ENCODE results near the gene RBM19. TPM values are rescaled to one million over a fixed set of nuclear protein-coding genes. Genes with fewer than 3 reads are reported as not detected.

Gene RBM19
- total RNA-seq, 2 donors from 2014 or later: 39.9 to 54.3 TPM

GRCh38 chr12:113960030-113960429, 6.1 kb downstream of the RBM19 start:
- no peak overlapping the region for H3K27ac ChIP-seq
- peaks cover 67% of the 10 kb centered on the region for H3K36me3 ChIP-seq
- ATAC-seq (ENCODE audit: insufficient number of reproducible peaks, low FRiP score, low read depth): no peak
- no peaks in the 10 kb centered on the region for H3K9me3 ChIP-seq
- peaks cover 2 to 3% of the 10 kb centered on the region in 2 donors for H3K4me1 ChIP-seq (ENCODE audit: control insufficient read depth in 1 of 2, low read depth in 2 of 2)
- no peak for DNase-seq (ENCODE audit: low spot score)
- no peak overlapping the region for H3K4me3 ChIP-seq
- no peak for TF ChIP-seq CTCF (IDR thresholded peaks at IDR 0.05)
- H3K27me3 ChIP-seq (replicated peaks; ENCODE audit: insufficient read depth): no peaks in the 10 kb centered on the region

- peaks cover 76% of the 10 kb centered on the region for H3K36me3 ChIP-seq
- no peaks in the 10 kb centered on the region for H3K27me3 ChIP-seq (replicated peaks; ENCODE audit: insufficient read depth)
- TF ChIP-seq CTCF (IDR thresholded peaks at IDR 0.05): no peak
- no peak overlapping the region for H3K27ac ChIP-seq
- ATAC-seq (ENCODE audit: insufficient number of reproducible peaks, low FRiP score, low read depth) (no peak), DNase-seq (ENCODE audit: low spot score) (no peak)
- H3K9me3 ChIP-seq: no peaks in the 10 kb centered on the region
- H3K4me1 ChIP-seq (ENCODE audit: control insufficient read depth in 1 of 2, low read depth in 2 of 2): no peaks in the 10 kb centered on the region
- H3K4me3 ChIP-seq: no peak overlapping the region
Observed at GRCh38 chr12:113959096-113959495, 7.0 kb downstream of the RBM19 start.

- no peak for DNase-seq (ENCODE audit: low spot score)
- ATAC-seq (ENCODE audit: insufficient number of reproducible peaks, low FRiP score, low read depth): no peak
- Histone ChIP-seq H3K27me3 (replicated peaks; ENCODE audit: insufficient read depth) (no peaks in the 10 kb centered on the region), H3K4me3 (no peak overlapping the region), H3K4me1 (ENCODE audit: control insufficient read depth in 1 of 2, low read depth in 2 of 2) (no peaks in the 10 kb centered on the region), H3K36me3 (peaks cover 76% of the 10 kb centered on the region), H3K9me3 (no peaks in the 10 kb centered on the region), H3K27ac (no peak overlapping the region)
- TF ChIP-seq CTCF (IDR thresholded peaks at IDR 0.05): no peak
Observed at GRCh38 chr12:113958108-113958507, 8.0 kb downstream of the RBM19 start.

- DNase-seq (ENCODE audit: low spot score) (no peak), ATAC-seq (ENCODE audit: insufficient number of reproducible peaks, low FRiP score, low read depth) (no peak)
- Histone ChIP-seq H3K36me3 (peaks cover 76% of the 10 kb centered on the region), H3K9me3 (no peaks in the 10 kb centered on the region), H3K27me3 (replicated peaks; ENCODE audit: insufficient read depth) (no peaks in the 10 kb centered on the region), H3K27ac (no peak overlapping the region), H3K4me1 (ENCODE audit: control insufficient read depth in 1 of 2, low read depth in 2 of 2) (no peaks in the 10 kb centered on the region), H3K4me3 (no peak overlapping the region)
- no peak for TF ChIP-seq CTCF (IDR thresholded peaks at IDR 0.05)
Observed at GRCh38 chr12:113957627-113958026, 8.5 kb downstream of the RBM19 start.

GRCh38 chr12:113955109-113955970, 10.8 kb downstream of the RBM19 start:
- no peaks in the 10 kb centered on the region for H3K27me3 ChIP-seq (replicated peaks; ENCODE audit: insufficient read depth)
- no peaks in the 10 kb centered on the region for H3K4me1 ChIP-seq (ENCODE audit: control insufficient read depth in 1 of 2, low read depth in 2 of 2)
- TF ChIP-seq CTCF (IDR thresholded peaks at IDR 0.05): no peak
- no peak overlapping the region for H3K4me3 ChIP-seq
- H3K9me3 ChIP-seq: no peaks in the 10 kb centered on the region
- H3K27ac ChIP-seq: no peak overlapping the region
- ATAC-seq (ENCODE audit: insufficient number of reproducible peaks, low FRiP score, low read depth): no peak
- H3K36me3 ChIP-seq: peaks cover 56% of the 10 kb centered on the region
- no peak for DNase-seq (ENCODE audit: low spot score)
